Measurements from ENCODE around the gene SLC25A10. TPM values are rescaled to one million over a fixed set of nuclear protein-coding genes. Genes with fewer than 3 reads are reported as not detected.

Gene SLC25A10
- total RNA-seq, 1 donor from 2014 or later = 6.1 TPM

- Mint-ChIP-seq H3K27me3 (peaks cover 6% of the 10 kb centered on the region), H3K9me3 (no peaks in the 10 kb centered on the region), H3K4me1 (no peaks in the 10 kb centered on the region), H3K27ac (no peak overlapping the region), H3K4me3 (no peak overlapping the region), H3K36me3 (ENCODE audit: low read depth) (no peaks in the 10 kb centered on the region)
- intact Hi-C loops (cut with micrococcal nuclease) = no loop called here
- ATAC-seq (ENCODE audit: low read depth) (no peak), DNase-seq (no peak)
- TF ChIP-seq CTCF (IDR thresholded peaks at IDR 0.05) = no peak
- ChIA-PET POLR2A (no interaction called here), CTCF (no interaction called here)
Measured at GRCh38 chr17:81741594-81742452, 29.7 kb downstream of the SLC25A10 start.

Other genes starting within 250 kb of the SLC25A10 start
- gene ACTG1, start 199.5 kb upstream of the SLC25A10 start, total RNA-seq = 2,863 and 2,949 TPM in 2 replicates
- 3.2 and 5.5 TPM in 2 replicates for gene FSCN2, start 183.9 kb upstream of the SLC25A10 start, total RNA-seq
- 42.6 and 48.2 TPM in 2 replicates for gene FAAP100, start 159.9 kb upstream of the SLC25A10 start, total RNA-seq
- 96.8 and 132 TPM in 2 replicates for gene NPLOC4, start 75.2 kb upstream of the SLC25A10 start, total RNA-seq
- 0.34 and 0.95 TPM in 2 replicates for gene TSPAN10, start 75.1 kb upstream of the SLC25A10 start, total RNA-seq
- 0.42 and 1.2 TPM in 2 replicates for gene PDE6G, start 55.7 kb upstream of the SLC25A10 start, total RNA-seq
- gene OXLD1, start 45.7 kb upstream of the SLC25A10 start, total RNA-seq = 36.7 and 37.3 TPM in 2 replicates
- gene CCDC137, start 45.5 kb upstream of the SLC25A10 start, total RNA-seq = 34.7 and 41.3 TPM in 2 replicates
- 30.7 and 33.3 TPM in 2 replicates for gene ARL16, start 28.5 kb upstream of the SLC25A10 start, total RNA-seq
- 132 and 151 TPM in 2 replicates for gene HGS, start 28.3 kb upstream of the SLC25A10 start, total RNA-seq
- 68.8 and 69.8 TPM in 2 replicates for gene MRPL12, start 8.9 kb upstream of the SLC25A10 start, total RNA-seq
- 0.20 TPM in 1 of 2 replicates, not detected in the other for gene GCGR, start 91.9 kb downstream of the SLC25A10 start, total RNA-seq
- gene MCRIP1, start 121.0 kb downstream of the SLC25A10 start, total RNA-seq = 75.0 and 90.4 TPM in 2 replicates
- gene PPP1R27, start 122.8 kb downstream of the SLC25A10 start, total RNA-seq = not detected in 2 replicates
- 202 and 225 TPM in 2 replicates for gene P4HB, start 148.3 kb downstream of the SLC25A10 start, total RNA-seq
- 396 and 464 TPM in 2 replicates for gene ARHGDIA, start 159.1 kb downstream of the SLC25A10 start, total RNA-seq
- gene ALYREF, start 179.3 kb downstream of the SLC25A10 start, total RNA-seq = 85.3 and 99.3 TPM in 2 replicates
- gene ANAPC11, start 179.4 kb downstream of the SLC25A10 start, total RNA-seq = 64.2 and 83.8 TPM in 2 replicates
- gene NPB, start 190.0 kb downstream of the SLC25A10 start, total RNA-seq = 0.24 and 0.27 TPM in 2 replicates
- 40.3 and 44.1 TPM in 2 replicates for gene PCYT2, start 199.1 kb downstream of the SLC25A10 start, total RNA-seq
- 57.6 and 66.4 TPM in 2 replicates for gene SIRT7, start 205.9 kb downstream of the SLC25A10 start, total RNA-seq
- gene MAFG, start 215.5 kb downstream of the SLC25A10 start, total RNA-seq = 27.9 and 30.7 TPM in 2 replicates
- 28.5 and 37.2 TPM in 2 replicates for gene PYCR1, start 225.0 kb downstream of the SLC25A10 start, total RNA-seq
- not detected in 2 replicates for gene MYADML2, start 234.9 kb downstream of the SLC25A10 start, total RNA-seq
- 0.22 TPM in 1 of 2 replicates, not detected in the other for gene NOTUM, start 248.9 kb downstream of the SLC25A10 start, total RNA-seq